Retinal pigment epithelial cell (primary cell): ENCODE data around the gene SUSD1.
"Not testable (repeated sequence)": the region's sequence is repeated elsewhere in the genome, so short reads cannot be mapped to it uniquely, and the experiment has no call there.

Experiments
- DNase-seq: peaks from one replicate; pipeline ENCODE4 v3.0.0-alpha.2; 2010; ENCODE audit warnings: low read depth
- H3K4me3 ChIP-seq: 2 replicates; pipeline ENCODE4 v1.5.1; 2011; ENCODE audit warnings: mild to moderate bottlenecking, low read length, control low read depth, moderate library complexity
- CTCF ChIP-seq: conservative IDR thresholded peaks from 2 replicates; pipeline ENCODE4 v1.5.1; 2011; ENCODE audit warnings: low read depth, low read length, control low read depth, inconsistent platforms

Gene SUSD1

GRCh38 chr9:112149211-112149610 is 25.9 kb downstream of the SUSD1 start:
- H3K4me3 ChIP-seq, result no peak overlapping the region
- DNase-seq, result no peak
- no peak for TF ChIP-seq CTCF

- H3K4me3 ChIP-seq, result no peak overlapping the region
- no peak for TF ChIP-seq CTCF
- no peak for DNase-seq
Observed at GRCh38 chr9:112145886-112146285, 29.2 kb downstream of the SUSD1 start.

- no peak overlapping the region for H3K4me3 ChIP-seq
- DNase-seq, result no peak
- no peak for TF ChIP-seq CTCF
Observed at GRCh38 chr9:112144807-112145206, 30.3 kb downstream of the SUSD1 start.

GRCh38 chr9:112142420-112142819 is 32.7 kb downstream of the SUSD1 start:
- H3K4me3 ChIP-seq, result no peak overlapping the region
- peak; percentile 35 for DNase-seq
- TF ChIP-seq CTCF, result no peak

- H3K4me3 ChIP-seq, result no peak overlapping the region
- no peak for DNase-seq
- TF ChIP-seq CTCF, result no peak
Observed at GRCh38 chr9:112140936-112141335, 34.2 kb downstream of the SUSD1 start.

GRCh38 chr9:112137066-112137465 is 38.0 kb downstream of the SUSD1 start:
- no peak overlapping the region for H3K4me3 ChIP-seq
- no peak for DNase-seq
- TF ChIP-seq CTCF, result no peak

- DNase-seq, result peak; percentile 55
- no peak overlapping the region for H3K4me3 ChIP-seq
- no peak for TF ChIP-seq CTCF
Observed at GRCh38 chr9:112135706-112136105, 39.4 kb downstream of the SUSD1 start.

GRCh38 chr9:112133806-112134205 is 41.3 kb downstream of the SUSD1 start:
- not testable (repeated sequence) for DNase-seq, H3K4me3 ChIP-seq
